Thoracic aorta (tissue), 2 donors: ENCODE results near the gene UBE2R2. TPM values are rescaled to one million over a fixed set of nuclear protein-coding genes. Genes with fewer than 3 reads are reported as not detected.
"Not testable (repeated sequence)": the region's sequence is repeated elsewhere in the genome, so short reads cannot be mapped to it uniquely, and the experiment has no call there.

Experiments
- ATAC-seq: fragments of 150-250 bp; one replicate; pipeline ENCODE4 v1.8.0; 2017; ENCODE audit warnings: low read depth; ENCODE audit not compliant: insufficient number of reproducible peaks, low FRiP score
- DNase-seq: peaks from one replicate; pipeline ENCODE4 v3.0.0-alpha.2; 2020; ENCODE audit warnings: low spot score
- H3K27ac ChIP-seq, 2 donors: fragments of 200-600 bp; sonication (generic); 1 replicate in 1 of 2; 2 replicates in 1 of 2; pipeline ENCODE4 v1.5.1; 2016; ENCODE audit warnings: mild to moderate bottlenecking in 2 of 2, moderate library complexity in 2 of 2
- H3K27me3 ChIP-seq: fragments of 200-600 bp; sonication (generic); replicated peaks from 2 replicates; pipeline ENCODE4 v1.6.0; 2016; ENCODE audit warnings: mild to moderate bottlenecking; ENCODE audit not compliant: insufficient read depth
- H3K36me3 ChIP-seq: fragments of 200-600 bp; sonication (generic); one replicate; pipeline ENCODE4 v1.5.1; 2016
- H3K4me1 ChIP-seq, 2 donors: fragments of 200-600 bp; sonication (generic); 1 replicate in 1 of 2; 2 replicates in 1 of 2; pipeline versions ENCODE4 v1.5.1 to v1.6.0; 2016; ENCODE audit warnings: low read depth in 2 of 2, mild to moderate bottlenecking in 1 of 2; ENCODE audit not compliant: control insufficient read depth in 1 of 2
- H3K4me3 ChIP-seq: fragments of 200-600 bp; sonication (generic); 2 replicates; pipeline ENCODE4 v1.5.1; 2016; ENCODE audit warnings: mild to moderate bottlenecking
- H3K9me3 ChIP-seq: fragments of 200-600 bp; sonication (generic); 2 replicates; pipeline ENCODE4 v1.5.1; 2016
- CTCF ChIP-seq: fragments of 200-600 bp; sonication (generic); IDR thresholded peaks from one replicate; pipeline ENCODE4 v1.5.1; 2019; ENCODE audit warnings: antibody characterized with exemption
- total RNA-seq, 2 donors: library from RNA; depleted of rRNA; stranded (reverse); fragments of >200 nt; gene quantifications; one replicate each; pipeline versions ENCODE4 v1.1.0 to v1.2.3, GENCODE V29; 2016

The UBE2R2 gene
- total RNA-seq, 2 donors from 2014 or later, result 21.3 to 32.5 TPM

- H3K9me3 ChIP-seq, result no peaks in the 10 kb centered on the region
- peaks cover 29 to 39% of the 10 kb centered on the region in 2 donors for H3K4me1 ChIP-seq
- no peak for TF ChIP-seq CTCF
- H3K36me3 ChIP-seq, result no peaks in the 10 kb centered on the region
- DNase-seq (peak; percentile 16), ATAC-seq (no peak)
- no peaks in the 10 kb centered on the region for H3K27me3 ChIP-seq
- peak overlapping the region; percentile 98 to 99 for H3K27ac ChIP-seq
- H3K4me3 ChIP-seq, result peak overlapping the region; percentile 98
These were observed 1.3 kb downstream of the UBE2R2 start for GRCh38 chr9:33818167-33818846.

DNA sequence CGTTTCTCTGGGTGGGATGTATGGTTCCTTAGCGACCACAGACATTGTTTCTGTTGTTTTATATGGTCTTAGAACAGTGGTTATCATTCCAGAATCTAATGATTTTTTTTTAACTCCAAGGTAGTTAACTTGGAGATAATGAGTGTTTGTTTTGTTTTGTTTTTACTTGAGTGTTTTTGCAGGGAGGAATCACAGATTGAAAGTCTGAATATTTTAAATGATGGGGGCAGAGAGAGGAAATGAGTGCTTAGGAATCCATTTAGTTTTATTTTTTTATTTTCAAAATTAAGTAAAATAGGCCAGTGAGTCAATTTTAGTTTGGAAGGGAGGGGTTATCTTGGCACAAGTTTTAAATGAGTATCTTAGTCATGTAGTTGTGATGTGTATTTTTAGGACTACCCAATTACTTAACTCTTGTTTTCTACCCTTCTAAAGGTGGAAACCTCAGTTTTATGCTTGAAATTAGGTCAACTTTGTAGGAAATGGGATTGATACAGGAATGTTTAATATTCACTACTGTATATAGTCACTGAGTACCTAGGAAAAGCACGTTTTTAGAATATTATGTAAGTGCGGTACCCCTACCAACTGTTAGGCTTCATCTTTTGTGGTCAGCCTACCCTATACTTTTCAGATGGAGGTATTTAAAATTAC is 2.0 kb downstream of the UBE2R2 start:
- peaks cover 27 to 43% of the 10 kb centered on the region in 2 donors for H3K4me1 ChIP-seq
- H3K9me3 ChIP-seq, result no peaks in the 10 kb centered on the region
- no peaks in the 10 kb centered on the region for H3K27me3 ChIP-seq
- no peak for ATAC-seq
- peak overlapping the region; percentile 98 for H3K4me3 ChIP-seq
- no peak for TF ChIP-seq CTCF
- H3K27ac ChIP-seq, result peak overlapping the region; percentile 43 to 71
- no peak for DNase-seq
- H3K36me3 ChIP-seq, result no peaks in the 10 kb centered on the region

- no peaks in the 10 kb centered on the region for H3K27me3 ChIP-seq
- no peaks in the 10 kb centered on the region for H3K9me3 ChIP-seq
- peak overlapping the region in 1 of 2 donors; percentile 7 for H3K27ac ChIP-seq
- DNase-seq, result no peak
- H3K4me3 ChIP-seq, result peak overlapping the region; percentile 2
- H3K4me1 ChIP-seq, result peaks cover 24 to 43% of the 10 kb centered on the region in 2 donors
- no peaks in the 10 kb centered on the region for H3K36me3 ChIP-seq
- ATAC-seq, result no peak
- TF ChIP-seq CTCF, result no peak
These were observed 3.3 kb downstream of the UBE2R2 start for GRCh38 chr9:33820231-33820745.

DNA sequence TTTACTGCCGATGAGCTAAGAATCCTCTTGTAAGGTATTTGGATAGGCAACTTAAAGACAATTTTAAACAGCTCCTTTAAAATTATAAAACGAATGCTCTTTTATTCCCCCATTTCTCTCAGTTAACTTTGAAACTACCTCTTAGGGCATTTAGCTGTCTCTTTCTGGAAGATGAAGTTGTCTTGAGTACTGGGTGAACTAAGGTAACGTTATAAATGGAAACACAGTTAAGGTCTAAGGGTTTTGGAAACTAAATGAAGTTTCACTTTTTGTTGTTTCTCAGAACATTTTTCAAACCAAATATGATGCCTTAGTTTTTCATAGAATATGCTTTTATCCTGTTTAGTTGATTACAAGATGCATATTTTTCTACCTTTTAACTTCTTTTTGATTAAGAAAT is 6.8 kb downstream of the UBE2R2 start:
- H3K4me1 ChIP-seq, result peaks cover 24 to 43% of the 10 kb centered on the region in 2 donors
- no peaks in the 10 kb centered on the region for H3K36me3 ChIP-seq
- TF ChIP-seq CTCF, result no peak
- ATAC-seq (no peak), DNase-seq (no peak)
- no peaks in the 10 kb centered on the region for H3K27me3 ChIP-seq
- no peak overlapping the region for H3K27ac ChIP-seq
- no peaks in the 10 kb centered on the region for H3K9me3 ChIP-seq
- no peak overlapping the region for H3K4me3 ChIP-seq

GRCh38 chr9:33827285-33827684 is 10.3 kb downstream of the UBE2R2 start:
- H3K27ac ChIP-seq, ATAC-seq, H3K4me3 ChIP-seq, DNase-seq, H3K36me3 ChIP-seq, H3K9me3 ChIP-seq, H3K27me3 ChIP-seq: not testable (repeated sequence)
- H3K4me1 ChIP-seq, result peaks cover 7 to 16% of the 10 kb centered on the region in 2 donors

DNA sequence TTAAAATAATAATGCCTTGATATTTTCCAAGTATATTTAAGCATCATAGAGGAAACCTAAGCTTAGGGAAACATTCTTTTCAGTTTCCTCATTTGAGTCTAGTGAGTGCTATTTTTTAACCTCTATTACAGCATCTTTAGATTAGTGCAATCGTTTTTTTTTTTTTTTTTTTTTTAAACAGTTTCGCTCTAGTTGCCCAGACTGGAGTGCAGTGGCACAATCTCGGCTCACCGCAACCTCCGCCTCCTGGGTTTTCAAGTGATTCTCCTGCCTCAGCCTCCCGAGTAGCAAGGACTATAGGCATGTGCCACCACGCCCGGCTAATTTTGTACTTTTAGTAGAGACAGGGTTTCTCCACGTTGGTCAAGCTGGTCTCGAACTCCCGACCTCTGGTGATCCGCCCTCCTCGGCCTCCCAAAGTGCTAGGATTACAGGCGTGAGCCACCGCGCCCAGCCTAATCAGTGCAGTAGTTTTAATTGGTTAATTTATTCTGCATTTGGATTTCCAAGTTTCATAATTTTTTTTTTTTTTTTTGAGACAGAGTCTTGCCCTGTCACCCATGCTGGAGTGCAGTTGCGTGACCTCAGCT is 12.8 kb downstream of the UBE2R2 start:
- H3K9me3 ChIP-seq, H3K36me3 ChIP-seq, H3K27ac ChIP-seq, DNase-seq, H3K27me3 ChIP-seq, ATAC-seq, H3K4me3 ChIP-seq, H3K4me1 ChIP-seq: not testable (repeated sequence)
